ENCODE results near the gene RAMP1.

DNA sequence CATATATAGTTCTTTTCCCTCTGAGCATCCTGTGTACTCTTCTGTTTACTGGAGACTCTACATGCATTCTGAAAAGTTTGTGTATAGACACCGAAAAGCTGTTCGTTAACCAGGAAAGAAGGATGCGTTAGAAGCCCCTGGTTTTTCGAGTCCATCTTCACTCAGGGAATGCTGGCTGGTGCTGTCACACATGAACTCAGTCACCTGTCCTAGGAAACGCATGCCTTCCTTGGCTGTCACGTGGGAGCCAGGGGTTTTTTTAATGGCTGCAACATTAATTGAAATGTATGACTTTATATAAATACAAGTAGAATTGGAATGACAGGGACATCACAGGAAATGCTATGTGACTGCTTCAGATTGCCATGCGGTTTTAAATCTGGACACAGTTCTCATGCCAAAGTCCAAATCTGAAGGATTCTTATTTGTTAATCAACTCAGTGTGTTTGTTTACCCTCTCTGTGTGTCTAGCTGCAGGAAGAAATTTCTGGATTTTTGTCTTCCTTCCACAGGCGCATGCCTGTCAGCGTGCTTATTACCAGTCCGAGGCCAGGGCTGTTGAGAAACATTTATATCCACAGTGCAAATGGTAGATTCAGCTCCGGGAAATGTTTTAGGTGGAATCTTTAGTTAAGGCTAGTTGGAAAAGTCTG is 2.6 kb downstream of the RAMP1 start:
- TF ChIP-seq, protein P1, sequence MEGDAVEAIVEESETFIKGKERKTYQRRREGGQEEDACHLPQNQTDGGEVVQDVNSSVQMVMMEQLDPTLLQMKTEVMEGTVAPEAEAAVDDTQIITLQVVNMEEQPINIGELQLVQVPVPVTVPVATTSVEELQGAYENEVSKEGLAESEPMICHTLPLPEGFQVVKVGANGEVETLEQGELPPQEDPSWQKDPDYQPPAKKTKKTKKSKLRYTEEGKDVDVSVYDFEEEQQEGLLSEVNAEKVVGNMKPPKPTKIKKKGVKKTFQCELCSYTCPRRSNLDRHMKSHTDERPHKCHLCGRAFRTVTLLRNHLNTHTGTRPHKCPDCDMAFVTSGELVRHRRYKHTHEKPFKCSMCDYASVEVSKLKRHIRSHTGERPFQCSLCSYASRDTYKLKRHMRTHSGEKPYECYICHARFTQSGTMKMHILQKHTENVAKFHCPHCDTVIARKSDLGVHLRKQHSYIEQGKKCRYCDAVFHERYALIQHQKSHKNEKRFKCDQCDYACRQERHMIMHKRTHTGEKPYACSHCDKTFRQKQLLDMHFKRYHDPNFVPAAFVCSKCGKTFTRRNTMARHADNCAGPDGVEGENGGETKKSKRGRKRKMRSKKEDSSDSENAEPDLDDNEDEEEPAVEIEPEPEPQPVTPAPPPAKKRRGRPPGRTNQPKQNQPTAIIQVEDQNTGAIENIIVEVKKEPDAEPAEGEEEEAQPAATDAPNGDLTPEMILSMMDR (IDR thresholded peaks at IDR 0.05): no peak
- no peak for TF ChIP-seq POLR2A (IDR thresholded peaks at IDR 0.05)
